IPS-18c (cell line): ENCODE data around the gene TEX53.

ENCODE experiments used
- H3K4me3 ChIP-seq: 2 replicates; pipeline ENCODE4 v1.7.0; 2013; ENCODE audit warnings: low read depth, mild to moderate bottlenecking, low read length, moderate library complexity; ENCODE audit not compliant: insufficient read depth
- H3K9me3 ChIP-seq: one replicate; pipeline ENCODE4 v1.6.1; 2013; ENCODE audit warnings: mild to moderate bottlenecking, low read length, moderate library complexity; ENCODE audit not compliant: control insufficient read depth, insufficient read depth

TEX53 gene

DNA sequence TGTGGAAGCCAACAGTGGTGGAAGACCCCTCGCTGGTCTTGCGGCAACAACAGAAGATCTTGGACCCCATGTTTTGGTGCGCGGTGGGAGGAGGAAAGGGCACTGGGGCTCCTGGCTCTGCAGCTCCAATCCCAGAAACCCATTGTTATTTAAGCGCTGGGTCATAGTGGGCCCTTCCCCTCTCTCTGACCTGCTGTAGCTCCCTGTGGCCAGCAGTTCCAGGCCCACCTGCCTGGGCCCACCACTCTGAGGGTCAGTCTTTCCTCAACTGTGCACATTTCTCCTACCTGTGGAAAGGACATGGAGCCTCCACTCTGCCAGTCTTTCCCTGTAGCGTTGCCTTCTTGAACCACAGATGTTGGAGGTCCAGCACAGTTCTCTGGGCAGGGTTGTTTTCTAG is at the start of gene TEX53:
Gene TEX53, minus strand, starts transcription at position 101 of the 400 bp plus-strand sequence. Its CDS starts 31 bp downstream, at position 70.
- Histone ChIP-seq H3K9me3 (no peaks in the 10 kb centered on the region), H3K4me3 (no peak within 1 kb of the TSS)

DNA sequence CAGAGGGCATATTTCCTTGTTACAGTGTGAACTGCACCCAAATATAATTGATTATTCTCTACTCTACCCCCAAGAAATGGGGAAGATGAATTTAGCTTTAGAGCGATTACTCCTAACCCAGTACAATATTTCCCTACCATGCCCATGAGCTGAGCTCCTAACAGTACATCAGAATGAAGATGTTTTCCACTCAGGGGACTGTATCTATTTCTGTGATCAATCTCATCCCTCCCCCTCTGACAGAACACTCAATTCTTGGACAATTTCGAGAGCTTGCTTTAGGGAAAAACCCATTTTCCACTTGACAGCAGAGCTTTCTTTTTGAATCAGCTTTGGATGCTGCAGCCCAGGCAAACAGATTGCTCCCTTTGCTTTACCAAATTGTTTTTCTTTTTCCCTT is 49.1 kb upstream of the TEX53 start:
- H3K4me3 ChIP-seq, result no peak overlapping the region
- no peaks in the 10 kb centered on the region for H3K9me3 ChIP-seq

DNA sequence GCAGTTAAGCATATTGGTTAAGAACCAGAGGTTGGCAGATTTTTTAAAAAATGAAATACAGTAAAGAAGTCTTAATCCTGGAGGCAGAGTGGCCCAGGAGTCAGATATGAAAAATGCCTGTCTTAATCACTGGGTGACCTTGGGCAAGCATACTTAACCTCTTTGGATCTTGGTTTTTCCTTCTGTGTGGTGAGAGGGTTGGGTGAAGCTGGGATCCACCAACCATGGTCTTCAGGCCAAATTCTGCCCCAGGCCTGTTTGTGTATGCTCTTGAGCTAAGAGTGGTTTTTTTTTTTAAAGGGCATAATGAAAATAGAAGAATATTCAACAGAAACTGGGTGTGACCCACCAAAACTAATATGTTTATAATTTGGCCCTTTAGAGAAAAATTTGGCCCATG is 44.4 kb upstream of the TEX53 start:
- Histone ChIP-seq H3K4me3 (no peak overlapping the region), H3K9me3 (no peaks in the 10 kb centered on the region)

DNA sequence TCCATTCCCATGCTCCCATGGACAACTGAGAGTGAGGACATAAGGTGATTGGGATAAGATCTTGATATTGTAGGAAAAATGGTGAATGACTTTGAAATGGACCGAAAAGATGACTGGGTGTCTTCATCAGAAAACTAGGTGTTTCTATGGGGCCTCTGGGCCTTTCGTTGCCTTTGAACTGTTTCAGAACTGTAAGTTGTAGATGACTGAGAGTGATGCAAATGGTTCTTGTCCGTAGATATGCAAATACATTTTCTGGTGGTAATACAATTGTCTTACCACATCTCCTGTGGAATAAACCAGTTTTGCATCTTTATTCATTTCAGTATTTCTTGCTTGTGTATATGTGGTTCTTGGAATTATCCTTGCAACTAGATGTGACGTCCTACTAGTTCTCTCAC is 40.3 kb upstream of the TEX53 start:
- H3K9me3 ChIP-seq, result no peaks in the 10 kb centered on the region
- H3K4me3 ChIP-seq, result no peak overlapping the region

DNA sequence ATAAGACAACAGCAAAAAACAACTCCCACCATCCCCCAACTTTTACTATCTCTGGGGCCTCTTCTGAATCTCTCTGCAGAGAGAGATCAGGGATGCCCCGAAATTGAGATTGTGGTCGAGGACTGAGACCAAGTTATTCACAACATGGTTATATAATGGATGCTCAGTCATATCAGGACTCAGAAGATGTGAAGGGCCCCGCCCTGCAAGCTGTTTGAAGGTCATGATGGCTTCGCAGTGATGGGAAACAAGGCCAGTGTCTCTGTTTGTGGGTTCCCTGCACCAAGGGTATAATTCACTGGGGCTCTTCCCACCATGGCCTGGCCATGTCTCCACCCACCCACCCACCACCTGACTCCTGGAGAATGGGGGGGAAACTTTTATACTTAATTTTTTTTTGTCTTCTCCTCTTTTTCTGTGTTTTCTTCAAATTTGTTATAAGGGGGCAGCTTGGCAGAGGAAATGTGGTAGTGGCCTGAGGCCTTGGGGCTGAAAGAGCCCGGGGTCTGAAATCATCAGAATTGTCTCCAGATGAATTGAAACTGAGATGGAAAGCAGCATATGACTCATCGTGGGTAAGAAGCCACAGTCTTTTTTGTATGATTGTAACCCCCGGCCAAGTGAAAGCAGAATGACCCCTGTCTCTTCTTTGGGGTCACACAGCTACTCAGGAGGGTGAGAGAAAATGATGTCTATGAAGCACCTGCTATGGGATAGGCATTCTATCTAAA is 39.4 kb upstream of the TEX53 start:
- Histone ChIP-seq H3K4me3 (no peak overlapping the region), H3K9me3 (no peaks in the 10 kb centered on the region)

DNA sequence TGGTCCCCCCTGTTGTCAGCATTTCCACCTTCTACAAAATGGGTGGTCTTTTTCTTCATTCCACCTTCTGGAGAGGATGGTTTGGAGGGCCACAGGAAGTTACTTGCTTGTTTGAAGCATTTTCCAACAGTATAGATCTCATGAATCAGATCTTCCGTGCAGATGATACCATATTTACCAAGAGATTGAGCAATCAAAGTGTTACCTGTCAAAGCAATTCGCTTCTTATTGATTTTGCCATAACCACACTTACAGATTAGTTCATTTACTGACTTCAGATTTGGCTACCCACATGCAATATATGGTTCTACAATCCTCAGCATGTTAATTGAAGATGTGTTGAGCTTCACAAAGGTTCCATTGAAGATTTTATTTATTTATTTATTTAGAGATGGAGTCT is 38.3 kb upstream of the TEX53 start:
- H3K4me3 ChIP-seq, result no peak overlapping the region
- H3K9me3 ChIP-seq, result no peaks in the 10 kb centered on the region

DNA sequence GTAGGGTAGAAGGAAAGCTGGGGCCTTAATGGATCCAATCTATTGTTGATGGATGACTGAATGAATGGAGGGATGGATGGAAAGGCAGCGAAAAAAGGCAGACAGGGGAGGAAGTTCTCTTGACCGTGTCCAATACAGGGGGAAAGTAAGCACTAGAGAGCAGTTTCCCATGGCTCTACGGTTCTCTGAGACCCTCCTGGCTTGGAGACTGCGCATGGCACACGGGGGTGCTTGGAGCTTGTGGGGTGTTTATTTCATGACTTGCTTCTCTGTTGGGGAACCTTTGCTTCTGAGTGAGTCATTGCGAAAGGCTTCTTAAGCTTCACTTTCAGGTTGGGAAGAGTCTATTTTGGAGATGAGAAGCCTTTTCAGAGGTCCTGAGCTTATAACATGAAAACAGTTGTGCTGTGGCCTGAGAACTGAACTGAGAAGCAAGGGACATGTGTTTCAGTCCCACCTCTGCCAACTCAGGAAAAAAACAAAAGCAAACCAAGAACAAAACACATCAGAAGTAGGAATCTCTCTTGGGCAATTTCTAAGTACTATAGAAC is 37.2 kb upstream of the TEX53 start:
- Histone ChIP-seq H3K4me3 (no peak overlapping the region), H3K9me3 (no peaks in the 10 kb centered on the region)

DNA sequence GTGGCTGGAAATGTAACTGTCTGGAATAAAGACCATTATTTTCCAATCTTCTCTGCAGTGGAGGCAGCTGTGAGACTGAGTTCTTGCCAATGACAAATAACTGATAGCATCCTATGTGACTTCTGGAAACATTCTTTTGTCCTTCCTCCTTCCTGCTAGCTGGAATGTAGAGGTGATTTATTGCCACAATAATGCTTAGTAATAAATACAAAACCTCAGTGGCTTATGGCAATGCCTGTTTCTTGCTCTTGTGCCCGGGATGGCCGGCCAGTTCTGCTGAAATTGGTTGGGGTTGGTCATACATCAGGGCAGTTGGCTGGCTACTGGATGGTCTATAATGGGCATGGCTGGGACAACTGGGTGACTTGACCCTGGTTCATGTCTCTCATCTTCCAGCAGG is 36.5 kb upstream of the TEX53 start:
- no peaks in the 10 kb centered on the region for H3K9me3 ChIP-seq

DNA sequence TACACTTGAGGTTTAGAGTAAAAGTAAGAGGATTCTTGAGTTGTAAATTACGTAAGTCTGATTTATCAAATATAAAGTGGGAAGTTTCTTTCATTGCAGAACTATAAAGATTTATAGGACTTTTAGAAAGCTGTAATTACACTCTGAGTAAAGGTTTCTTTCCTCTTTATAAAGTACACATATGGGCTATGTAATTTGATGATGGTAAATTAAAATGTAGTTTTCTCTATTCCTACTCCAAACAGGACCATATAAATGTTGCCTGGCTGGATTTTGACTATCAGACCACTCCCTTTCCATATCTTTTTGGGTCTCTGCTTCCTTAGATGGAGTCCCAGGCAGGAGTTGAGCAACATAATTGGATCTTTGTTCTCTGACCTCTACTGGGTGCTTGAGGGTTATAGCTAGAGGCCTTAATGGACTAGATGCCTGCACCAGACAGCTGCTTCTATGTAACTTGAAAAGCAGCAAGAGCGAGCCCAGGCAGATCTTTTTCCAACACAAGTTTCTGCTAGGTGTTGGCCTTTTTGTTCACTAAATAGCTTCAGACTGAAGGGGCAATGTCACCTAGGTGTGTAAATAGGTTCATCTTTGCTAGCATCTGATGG is 35.7 kb upstream of the TEX53 start:
- no peaks in the 10 kb centered on the region for H3K9me3 ChIP-seq
- no peak overlapping the region for H3K4me3 ChIP-seq

More for the DNA sequence above, 36.5 kb upstream of the TEX53 start:
- no peak overlapping the region for H3K4me3 ChIP-seq

DNA sequence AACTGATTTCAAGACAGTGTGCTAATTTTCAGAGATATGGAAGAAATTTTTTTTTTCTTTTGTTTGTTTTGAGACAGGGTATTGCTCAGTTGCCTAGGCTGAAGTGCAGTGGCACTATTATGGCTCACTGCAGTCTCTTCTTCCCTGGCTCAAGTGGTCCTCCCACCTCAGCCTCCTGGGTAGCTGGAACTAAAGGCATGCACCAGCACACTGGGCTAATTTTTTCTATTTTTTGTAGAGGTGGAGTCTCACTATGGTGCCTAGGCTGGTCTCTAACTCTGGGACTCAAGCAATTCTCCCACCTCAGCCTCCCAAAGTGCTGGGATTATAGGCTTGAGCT is 34.3 kb upstream of the TEX53 start:
- Histone ChIP-seq H3K9me3 (no peaks in the 10 kb centered on the region), H3K4me3 (no peak overlapping the region)

DNA sequence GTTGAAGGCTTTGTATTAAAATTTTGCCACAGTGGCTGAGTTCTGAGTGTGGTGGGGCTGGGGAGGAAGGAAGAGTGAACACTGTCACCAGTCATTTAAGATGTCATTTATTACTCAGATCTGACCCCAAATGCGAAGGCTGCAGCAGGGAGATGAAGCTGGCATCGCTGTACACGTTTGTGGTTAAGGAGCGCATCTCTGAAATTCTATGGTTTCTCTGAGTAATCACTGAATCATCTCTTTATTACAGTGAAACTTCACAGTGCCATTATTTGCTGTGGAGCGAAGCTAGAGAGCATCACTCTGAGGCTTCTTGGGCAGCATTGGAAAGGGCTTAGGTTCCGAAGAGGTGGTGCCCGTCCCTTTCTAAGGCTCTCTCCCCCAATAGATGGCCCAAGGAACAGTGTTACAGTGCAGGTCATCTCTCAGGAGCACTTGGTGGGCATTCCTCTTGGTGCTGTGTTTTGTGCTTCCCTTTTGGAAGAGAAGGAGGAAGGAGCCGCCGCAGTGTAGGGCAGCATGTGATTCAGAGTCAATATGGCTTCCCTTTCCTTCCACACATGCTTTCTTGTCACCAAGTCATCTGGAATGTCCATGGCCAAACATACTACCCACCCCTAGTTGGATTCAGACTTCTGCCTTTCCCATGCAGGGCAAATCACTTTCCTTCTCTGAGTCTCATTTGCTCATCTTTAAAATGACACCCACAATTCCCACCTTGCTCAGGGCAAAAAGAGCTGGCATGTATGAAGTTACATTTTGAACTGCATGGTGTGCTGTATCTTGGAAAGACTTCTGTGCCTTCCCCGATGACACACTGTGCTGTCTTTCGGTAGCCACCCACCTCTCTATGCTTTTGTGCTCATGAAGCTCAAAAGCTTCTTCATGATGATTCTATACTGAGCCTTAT is 33.7 kb upstream of the TEX53 start:
- Histone ChIP-seq H3K9me3 (no peaks in the 10 kb centered on the region), H3K4me3 (no peak overlapping the region)

DNA sequence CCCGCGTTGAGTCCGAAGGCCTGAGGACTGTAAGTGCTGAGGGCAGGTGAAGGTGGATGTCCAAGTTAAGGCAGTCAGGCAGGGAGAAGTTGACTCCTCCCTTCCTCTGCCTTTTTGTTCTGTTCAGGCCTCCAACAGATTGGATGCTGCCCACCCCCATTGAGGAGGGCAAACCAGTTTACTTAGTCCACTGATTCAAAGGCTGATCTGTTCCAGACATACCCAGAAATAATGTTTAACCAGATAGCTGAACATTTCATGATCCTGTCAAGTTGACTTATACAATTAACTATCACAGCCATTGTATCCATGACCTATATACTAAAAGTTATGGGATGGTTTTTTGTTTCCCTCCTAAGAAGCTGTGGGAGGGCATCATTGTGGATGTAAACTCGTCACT is 32.7 kb upstream of the TEX53 start:
- Histone ChIP-seq H3K9me3 (no peaks in the 10 kb centered on the region), H3K4me3 (no peak overlapping the region)

DNA sequence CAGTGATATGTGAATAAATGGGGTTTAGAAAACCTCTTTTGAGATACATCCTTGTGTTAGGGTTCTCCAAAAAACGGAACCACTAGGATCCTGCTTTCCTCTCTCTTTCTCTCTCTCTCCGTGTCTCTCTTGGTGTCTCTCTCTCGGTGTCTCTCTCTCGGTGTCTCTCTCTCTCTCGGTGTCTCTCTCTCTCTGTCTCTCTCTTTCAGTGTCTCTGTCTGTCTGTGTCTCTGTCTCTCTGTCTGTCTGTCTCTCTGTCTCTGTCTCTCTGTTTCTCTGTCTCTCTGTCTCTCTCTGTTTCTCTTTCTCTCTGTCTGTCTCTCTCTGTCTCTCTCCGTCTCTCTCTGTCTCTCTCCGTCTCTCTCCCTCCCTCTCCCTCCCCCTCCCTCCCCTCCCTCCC is 32.2 kb upstream of the TEX53 start:
- H3K9me3 ChIP-seq, result no peaks in the 10 kb centered on the region
- H3K4me3 ChIP-seq, result no peak overlapping the region

DNA sequence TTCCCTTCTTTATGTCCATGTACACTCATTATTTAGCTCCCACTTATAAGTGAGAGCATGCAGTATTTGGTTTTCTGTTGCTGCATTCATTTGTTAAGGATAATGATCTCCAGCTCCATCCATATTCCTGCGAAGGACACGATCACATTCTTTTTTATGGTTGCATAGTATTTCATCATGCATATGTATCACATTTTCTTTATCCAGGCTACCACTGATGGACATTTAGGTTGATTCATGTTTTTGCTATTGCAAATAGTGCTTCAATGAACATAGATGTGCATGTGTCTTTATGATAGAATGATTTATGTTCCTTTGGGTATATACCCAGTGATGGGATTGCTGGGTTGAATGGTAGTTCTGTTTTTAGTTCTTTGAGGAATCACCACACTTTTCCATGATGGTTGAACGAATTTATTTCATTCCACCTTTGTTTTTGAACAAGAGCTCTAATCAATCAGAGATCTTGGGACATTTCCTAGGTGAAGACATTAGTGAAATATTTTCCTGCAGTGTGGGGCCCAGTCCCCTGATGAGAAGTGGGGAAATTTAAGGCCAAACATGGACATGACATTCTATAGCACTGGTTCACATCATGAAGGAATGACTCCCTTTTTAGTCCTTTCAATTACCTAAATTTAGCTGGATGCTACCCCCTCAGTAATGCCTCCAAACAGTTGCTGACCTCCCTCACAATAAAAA is 31.5 kb upstream of the TEX53 start:
- Histone ChIP-seq H3K4me3 (no peak overlapping the region), H3K9me3 (no peaks in the 10 kb centered on the region)

DNA sequence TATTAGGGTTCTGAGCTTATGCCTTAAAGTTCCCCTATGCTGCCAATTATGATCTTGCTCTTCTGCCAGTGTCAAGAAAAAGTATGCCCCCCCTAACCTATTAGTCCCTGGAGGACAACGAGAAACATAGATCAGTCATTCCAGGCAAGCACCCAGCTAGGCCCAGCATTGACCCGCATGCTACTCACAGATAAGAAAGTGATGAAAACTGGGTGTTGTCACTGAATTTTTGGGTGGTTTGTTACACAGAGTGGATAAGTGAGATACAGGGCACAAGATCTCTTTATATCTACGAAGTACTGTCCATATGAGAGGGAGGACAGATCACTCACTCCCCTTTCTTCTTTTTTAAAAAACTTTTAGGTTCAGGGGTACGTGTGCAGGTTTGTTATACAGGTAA is 30.8 kb upstream of the TEX53 start:
- H3K9me3 ChIP-seq, result no peaks in the 10 kb centered on the region
- no peak overlapping the region for H3K4me3 ChIP-seq

DNA sequence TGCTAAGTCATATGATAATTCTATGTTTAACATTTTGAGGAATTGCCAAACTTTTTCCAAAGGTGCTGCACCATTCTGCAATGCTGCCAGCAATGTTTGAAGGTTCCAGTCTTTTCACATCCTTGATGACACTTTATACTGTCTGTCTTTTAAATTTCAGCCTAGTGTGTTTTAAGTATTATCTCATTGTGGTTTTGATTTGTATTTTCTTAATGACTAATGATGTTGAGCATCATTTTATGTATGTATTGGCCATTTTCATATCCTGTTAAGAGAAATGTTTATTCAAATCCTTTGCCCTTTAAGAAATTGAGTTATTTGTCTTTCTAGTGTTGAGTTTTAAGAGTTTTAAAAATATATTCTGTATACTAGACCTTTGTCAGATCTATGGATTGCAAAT is 29.4 kb upstream of the TEX53 start:
- H3K9me3 ChIP-seq, result no peaks in the 10 kb centered on the region
- H3K4me3 ChIP-seq, result no peak overlapping the region

DNA sequence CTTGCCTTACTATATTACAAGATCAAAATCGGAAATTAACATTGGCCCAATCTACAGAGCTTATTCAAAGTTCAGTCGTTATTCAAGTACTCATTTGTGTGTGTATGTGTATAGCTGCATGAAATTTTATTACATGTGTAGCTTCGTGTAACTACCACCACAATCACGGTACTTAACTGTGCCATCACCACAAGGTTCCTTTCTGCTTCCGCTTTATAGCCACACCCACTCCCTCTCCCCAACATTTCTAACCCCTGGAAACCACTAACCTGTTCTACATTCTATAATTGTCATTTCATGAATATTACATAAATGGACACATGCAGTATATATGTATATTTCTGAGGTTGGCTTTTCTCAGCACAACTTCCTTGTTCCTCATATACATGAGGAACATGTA is 28.3 kb upstream of the TEX53 start:
- Histone ChIP-seq H3K9me3 (no peaks in the 10 kb centered on the region), H3K4me3 (no peak overlapping the region)
